ENCODE results near the gene ST3GAL3.

The ST3GAL3 gene

GRCh38 chr1:43688594-43689000 is 18.7 kb upstream of the ST3GAL3 start:
- no peak for TF ChIP-seq SP1 (IDR thresholded peaks at IDR 0.05)
- TF ChIP-seq L3MBTL2 (conservative IDR thresholded peaks at IDR 0.05) = no peak
- no peak for TF ChIP-seq BHLHE40 (IDR thresholded peaks at IDR 0.05; ENCODE audit: borderline replicate concordance)
- DNase-seq (ENCODE audit: extremely low spot score) = no peak
- ChIA-PET CTCF (no interaction called here), POLR2A (interaction anchor here (1.4 kb wide), 1 partner anchor 38 kb away, joined by 6 read pairs; the partner anchor contains the start of gene KDM4A)

GRCh38 chr1:43689289-43689688 is 18.0 kb upstream of the ST3GAL3 start:
- ChIA-PET CTCF (no interaction called here), POLR2A (interaction anchor here (1.4 to 2.5 kb wide), 2 partner anchors 18 to 39 kb away, joined by 6 to 9 read pairs; partner anchors contain the start of genes KDM4A and ST3GAL3)
- DNase-seq (ENCODE audit: extremely low spot score) = no peak
- TF ChIP-seq ZNF384 (IDR thresholded peaks at IDR 0.05) = no peak
- no peak for TF ChIP-seq FOXM1 (IDR thresholded peaks at IDR 0.05; ENCODE audit: borderline replicate concordance)
- no peak for TF ChIP-seq LEF1 (IDR thresholded peaks at IDR 0.05; ENCODE audit: borderline replicate concordance)
- no peak for TF ChIP-seq TARDBP (IDR thresholded peaks at IDR 0.05)
- TF ChIP-seq CTBP1 (IDR thresholded peaks at IDR 0.05; ENCODE audit: borderline replicate concordance) = no peak

GRCh38 chr1:43691871-43692815 is 15.2 kb upstream of the ST3GAL3 start:
- ChIA-PET CTCF (no interaction called here), POLR2A (interaction anchor here (0.7 to 1.5 kb wide), 3 partner anchors 9 to 42 kb away, joined by 3 to 5 read pairs (median 4); partner anchors contain the start of gene ST3GAL3)
- TF ChIP-seq FOXA1 (IDR thresholded peaks at IDR 0.05) (no peak), TARDBP (IDR thresholded peaks at IDR 0.05) (no peak), NFRKB (IDR thresholded peaks at IDR 0.05) (no peak), SP1 (IDR thresholded peaks at IDR 0.05) (no peak), L3MBTL2 (conservative IDR thresholded peaks at IDR 0.05) (no peak), ELF4 (IDR thresholded peaks at IDR 0.05) (no peak), FOXK2 (IDR thresholded peaks at IDR 0.05) (no peak), BHLHE40 (IDR thresholded peaks at IDR 0.05; ENCODE audit: borderline replicate concordance) (no peak), HDGF (IDR thresholded peaks at IDR 0.05; ENCODE audit: borderline replicate concordance) (no peak), ZNF384 (IDR thresholded peaks at IDR 0.05) (no peak), PKNOX1 (IDR thresholded peaks at IDR 0.05) (no peak), SUZ12 (IDR thresholded peaks at IDR 0.05) (no peak), CTBP1 (IDR thresholded peaks at IDR 0.05; ENCODE audit: borderline replicate concordance) (no peak), ARNT (IDR thresholded peaks at IDR 0.05) (no peak), FOXM1 (IDR thresholded peaks at IDR 0.05; ENCODE audit: borderline replicate concordance) (no peak), LEF1 (IDR thresholded peaks at IDR 0.05; ENCODE audit: borderline replicate concordance) (no peak)
- no peak for DNase-seq (ENCODE audit: extremely low spot score)

- no peak for DNase-seq (ENCODE audit: extremely low spot score)
- POLR2A ChIA-PET = interaction anchor here (0.7 to 1.5 kb wide), 2 partner anchors 8 to 14 kb away, joined by 3 to 5 read pairs; partner anchors contain the start of gene ST3GAL3
- CTCF ChIA-PET = interaction anchor here (0.7 kb wide), 1 partner anchor 8 kb away, joined by 4 read pairs; no protein-coding TSS in a partner anchor
- no peak for TF ChIP-seq SUZ12 (IDR thresholded peaks at IDR 0.05)
- TF ChIP-seq TARDBP (IDR thresholded peaks at IDR 0.05) = no peak
- TF ChIP-seq FOXM1 (IDR thresholded peaks at IDR 0.05; ENCODE audit: borderline replicate concordance) = no peak
- TF ChIP-seq CTBP1 (IDR thresholded peaks at IDR 0.05; ENCODE audit: borderline replicate concordance) = no peak
- TF ChIP-seq PKNOX1 (IDR thresholded peaks at IDR 0.05) = no peak
- TF ChIP-seq FOXA1 (IDR thresholded peaks at IDR 0.05) = no peak
- no peak for TF ChIP-seq HDGF (IDR thresholded peaks at IDR 0.05; ENCODE audit: borderline replicate concordance)
- no peak for TF ChIP-seq BHLHE40 (IDR thresholded peaks at IDR 0.05; ENCODE audit: borderline replicate concordance)
These were observed 14.0 kb upstream of the ST3GAL3 start for GRCh38 chr1:43693371-43693770.

- CTCF ChIA-PET = no interaction called here
- no peak for TF ChIP-seq CTBP1 (IDR thresholded peaks at IDR 0.05; ENCODE audit: borderline replicate concordance)
- TF ChIP-seq ELF4 (IDR thresholded peaks at IDR 0.05) = no peak
- TF ChIP-seq FOXM1 (IDR thresholded peaks at IDR 0.05; ENCODE audit: borderline replicate concordance) = no peak
- TF ChIP-seq FOXK2 (IDR thresholded peaks at IDR 0.05) = no peak
- no peak for TF ChIP-seq SUZ12 (IDR thresholded peaks at IDR 0.05)
- no peak for TF ChIP-seq L3MBTL2 (conservative IDR thresholded peaks at IDR 0.05)
- no peak for TF ChIP-seq TARDBP (IDR thresholded peaks at IDR 0.05)
- no peak for TF ChIP-seq PKNOX1 (IDR thresholded peaks at IDR 0.05)
- TF ChIP-seq LEF1 (IDR thresholded peaks at IDR 0.05; ENCODE audit: borderline replicate concordance) = no peak
- TF ChIP-seq FOXA1 (IDR thresholded peaks at IDR 0.05) = no peak
- no peak for TF ChIP-seq BHLHE40 (IDR thresholded peaks at IDR 0.05; ENCODE audit: borderline replicate concordance)
- no peak for TF ChIP-seq ZNF384 (IDR thresholded peaks at IDR 0.05)
- no peak for TF ChIP-seq NFRKB (IDR thresholded peaks at IDR 0.05)
- TF ChIP-seq SP1 (IDR thresholded peaks at IDR 0.05) = no peak
- no peak for TF ChIP-seq HDGF (IDR thresholded peaks at IDR 0.05; ENCODE audit: borderline replicate concordance)
- no peak for TF ChIP-seq ARNT (IDR thresholded peaks at IDR 0.05)
- DNase-seq (ENCODE audit: extremely low spot score) = no peak
- POLR2A ChIA-PET = no interaction called here
These were observed 8.1 kb upstream of the ST3GAL3 start for GRCh38 chr1:43699281-43699680.

- TF ChIP-seq ZNF384 (IDR thresholded peaks at IDR 0.05) (no peak), ELF4 (IDR thresholded peaks at IDR 0.05) (no peak), FOXK2 (IDR thresholded peaks at IDR 0.05) (no peak), LEF1 (IDR thresholded peaks at IDR 0.05; ENCODE audit: borderline replicate concordance) (no peak)
- CTCF ChIA-PET = no interaction called here
- no peak for DNase-seq (ENCODE audit: extremely low spot score)
- POLR2A ChIA-PET = no interaction called here
These were observed 3.5 kb upstream of the ST3GAL3 start for GRCh38 chr1:43703836-43704235.
